Upper lobe of left lung (tissue), 4 donors: Measurements from ENCODE around the gene KRT86.

Experiments used
- EP300 ChIP-seq, 4 donors: sonication (generic); formaldehyde crosslinking; IDR thresholded peaks; one replicate each; pipeline ENCODE4 v1.5.1; 2017; ENCODE audit warnings: antibody characterized with exemption in 4 of 4, control low read depth in 2 of 4
- POLR2A ChIP-seq, 4 donors: fragments of 450-650 bp; IDR thresholded peaks; one replicate each; pipeline ENCODE4 v1.5.1; 2016 to 2017; ENCODE audit warnings: antibody characterized with exemption in 4 of 4, mild to moderate bottlenecking in 2 of 4
- TF ChIP-seq, protein P1 (sequence below), 6 experiments: fragments of 450-650 bp in 4 of 6; fragments of 200-600 bp in 2 of 6; sonication (generic) in 2 of 6; IDR thresholded peaks; one replicate each; pipeline ENCODE4 v1.5.1; 2016 to 2019; ENCODE audit warnings: antibody characterized with exemption in 6 of 6

- no peak for TF ChIP-seq POLR2A (IDR thresholded peaks at IDR 0.05)
- TF ChIP-seq, protein P1, sequence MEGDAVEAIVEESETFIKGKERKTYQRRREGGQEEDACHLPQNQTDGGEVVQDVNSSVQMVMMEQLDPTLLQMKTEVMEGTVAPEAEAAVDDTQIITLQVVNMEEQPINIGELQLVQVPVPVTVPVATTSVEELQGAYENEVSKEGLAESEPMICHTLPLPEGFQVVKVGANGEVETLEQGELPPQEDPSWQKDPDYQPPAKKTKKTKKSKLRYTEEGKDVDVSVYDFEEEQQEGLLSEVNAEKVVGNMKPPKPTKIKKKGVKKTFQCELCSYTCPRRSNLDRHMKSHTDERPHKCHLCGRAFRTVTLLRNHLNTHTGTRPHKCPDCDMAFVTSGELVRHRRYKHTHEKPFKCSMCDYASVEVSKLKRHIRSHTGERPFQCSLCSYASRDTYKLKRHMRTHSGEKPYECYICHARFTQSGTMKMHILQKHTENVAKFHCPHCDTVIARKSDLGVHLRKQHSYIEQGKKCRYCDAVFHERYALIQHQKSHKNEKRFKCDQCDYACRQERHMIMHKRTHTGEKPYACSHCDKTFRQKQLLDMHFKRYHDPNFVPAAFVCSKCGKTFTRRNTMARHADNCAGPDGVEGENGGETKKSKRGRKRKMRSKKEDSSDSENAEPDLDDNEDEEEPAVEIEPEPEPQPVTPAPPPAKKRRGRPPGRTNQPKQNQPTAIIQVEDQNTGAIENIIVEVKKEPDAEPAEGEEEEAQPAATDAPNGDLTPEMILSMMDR (IDR thresholded peaks at IDR 0.05) = no peak
- TF ChIP-seq EP300 (IDR thresholded peaks at IDR 0.05) = no peak
These were observed 17.0 kb downstream of the KRT86 start, which contains the start of gene KRT81 for GRCh38 chr12:52291267-52291935.
